ENCODE results near the gene CLPTM1L.

DNA sequence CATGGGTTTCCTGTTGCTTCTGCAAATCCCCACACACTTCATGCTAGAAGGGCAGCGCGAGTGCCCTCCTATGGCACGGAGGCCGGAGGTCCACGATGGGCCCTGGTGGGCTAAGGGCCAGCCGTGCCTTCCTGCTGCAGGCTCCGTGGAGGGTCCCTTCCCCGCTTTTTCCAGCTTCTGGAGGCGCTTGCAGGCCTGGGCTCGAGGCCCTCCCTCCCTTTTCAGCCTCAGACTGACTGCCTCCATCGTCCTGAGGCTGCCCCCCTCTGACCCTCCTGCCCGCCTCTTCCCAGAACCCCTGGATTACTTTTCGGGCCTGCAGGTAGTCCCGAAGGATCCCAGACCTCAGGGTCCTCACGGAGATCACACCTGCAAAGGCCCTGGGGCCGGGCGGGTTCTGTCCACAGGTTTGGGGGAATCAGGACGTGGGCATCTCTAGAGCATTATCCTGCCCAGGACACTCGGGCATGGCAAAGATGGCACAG, 46.8 kb downstream of the CLPTM1L start:
- TF ChIP-seq CTCF (conservative IDR thresholded peaks at IDR 0.05; ENCODE audit: low read depth, low read length), result no peak
- no peak for TF ChIP-seq EZH2 (IDR thresholded peaks at IDR 0.05; ENCODE audit: borderline replicate concordance, low read depth, low read length, poor library complexity, severe bottlenecking)

All from A673 (cell line).